Astrocyte (in vitro differentiated cells and primary cell): Measurements from ENCODE around the gene ANAPC13. TPM values are rescaled to one million over a fixed set of nuclear protein-coding genes. Genes with fewer than 3 reads are reported as not detected.

Experiments used
- DNase-seq: peaks from one replicate; pipeline ENCODE4 v3.0.0-alpha.2; 2010; ENCODE audit warnings: low read depth
- FAIRE-seq: peaks from 2 replicates; lab custom pipeline; 2011; peaks lifted over from hg19 to GRCh38; lab: Jason Lieb, UNC
- H2AFZ ChIP-seq: 2 replicates; pipeline ENCODE4 v1.6.0; 2012; ENCODE audit warnings: low read depth, low read length, inconsistent platforms
- H3K27ac ChIP-seq: 2 replicates; pipeline ENCODE4 v1.5.1; 2011; ENCODE audit warnings: low read depth, low read length, inconsistent platforms
- H3K27me3 ChIP-seq: 2 replicates; pipeline ENCODE4 v1.6.0; 2011; ENCODE audit warnings: low read length, inconsistent platforms; ENCODE audit not compliant: insufficient read depth
- H3K36me3 ChIP-seq: 2 replicates; pipeline ENCODE4 v1.5.1; 2011; ENCODE audit warnings: low read length, inconsistent platforms; ENCODE audit not compliant: insufficient read depth
- H3K4me1 ChIP-seq: 2 replicates; pipeline ENCODE4 v1.5.1; 2011; ENCODE audit warnings: low read length, inconsistent platforms; ENCODE audit not compliant: insufficient read depth
- H3K4me2 ChIP-seq: 2 replicates; pipeline ENCODE4 v1.6.0; 2012; ENCODE audit warnings: low read length, inconsistent platforms
- H3K4me3 ChIP-seq: 2 replicates; pipeline ENCODE4 v1.5.1; 2011; ENCODE audit warnings: low read depth, mild to moderate bottlenecking, low read length, inconsistent platforms; ENCODE audit not compliant: insufficient read depth
- H3K79me2 ChIP-seq: 2 replicates; pipeline ENCODE4 v1.6.0; 2012; ENCODE audit warnings: mild to moderate bottlenecking, low read length, inconsistent platforms; ENCODE audit not compliant: insufficient read depth
- H3K9ac ChIP-seq: 2 replicates; pipeline ENCODE4 v1.6.0; 2012; ENCODE audit warnings: mild to moderate bottlenecking, low read length, inconsistent platforms
- H3K9me3 ChIP-seq: 2 replicates; pipeline ENCODE4 v1.5.1; 2012; ENCODE audit warnings: low read depth, mild to moderate bottlenecking, low read length, inconsistent platforms; ENCODE audit not compliant: insufficient read depth
- H4K20me1 ChIP-seq: 2 replicates; pipeline ENCODE4 v1.6.0; 2012; ENCODE audit warnings: low read length, inconsistent platforms; ENCODE audit not compliant: insufficient read depth
- H3K27ac Mint-ChIP-seq: one replicate; pipeline ENCODE4 v1.8.0; 2021; ENCODE audit warnings: mild to moderate bottlenecking, mixed read lengths; ENCODE audit not compliant: unreplicated experiment
- H3K27me3 Mint-ChIP-seq: one replicate; pipeline ENCODE4 v1.8.0; 2021; ENCODE audit warnings: low read depth, mixed read lengths; ENCODE audit not compliant: unreplicated experiment
- H3K36me3 Mint-ChIP-seq: one replicate; pipeline ENCODE4 v1.8.0; 2021; ENCODE audit warnings: low read depth, mixed read lengths; ENCODE audit not compliant: unreplicated experiment
- H3K4me1 Mint-ChIP-seq: one replicate; pipeline ENCODE4 v1.8.0; 2021; ENCODE audit warnings: low read depth, mixed read lengths; ENCODE audit not compliant: unreplicated experiment
- H3K4me3 Mint-ChIP-seq: one replicate; pipeline ENCODE4 v1.8.0; 2021; ENCODE audit warnings: mild to moderate bottlenecking, moderate library complexity, mixed read lengths; ENCODE audit not compliant: unreplicated experiment
- H3K9me3 Mint-ChIP-seq: one replicate; pipeline ENCODE4 v1.8.0; 2021; ENCODE audit warnings: mild to moderate bottlenecking, mixed read lengths; ENCODE audit not compliant: unreplicated experiment
- EZH2 ChIP-seq: IDR thresholded peaks from 2 replicates; pipeline ENCODE4 v1.6.1; 2012; ENCODE audit warnings: mild to moderate bottlenecking, low read length, inconsistent platforms; ENCODE audit not compliant: insufficient read depth
- total RNA-seq: library from RNA; stranded (reverse); gene quantifications from 2 replicates; pipeline ENCODE4 v1.2.1, GENCODE V29; 2021
- TF ChIP-seq, protein P1 (sequence below): IDR thresholded peaks from 2 replicates; pipeline ENCODE4 v1.5.1; 2011; ENCODE audit warnings: low read depth, mild to moderate bottlenecking, inconsistent platforms, low read length, moderate library complexity; ENCODE audit not compliant: insufficient read depth

Gene ANAPC13
- total RNA-seq, 1 donor from 2014 or later = 61.0 TPM

GRCh38 chr3:134505485-134505884 is 19.7 kb upstream of the ANAPC13 start:
- Histone ChIP-seq H3K9me3 (no peaks in the 10 kb centered on the region), H3K9ac (no peak overlapping the region), H3K4me3 (no peak overlapping the region), H3K79me2 (peaks cover 40% of the 10 kb centered on the region), H3K4me2 (no peak overlapping the region), H3K27me3 (no peaks in the 10 kb centered on the region), H3K36me3 (peaks cover 4% of the 10 kb centered on the region), H3K4me1 (no peaks in the 10 kb centered on the region), H3K27ac (no peak overlapping the region), H4K20me1 (peaks cover 4% of the 10 kb centered on the region), H2AFZ (no peak overlapping the region)
- Mint-ChIP-seq H3K4me3 (no peak overlapping the region), H3K4me1 (peaks cover 2% of the 10 kb centered on the region), H3K27ac (no peak overlapping the region), H3K36me3 (peaks cover 26% of the 10 kb centered on the region), H3K27me3 (no peaks in the 10 kb centered on the region), H3K9me3 (peaks cover 5% of the 10 kb centered on the region)
- no peak for TF ChIP-seq EZH2
- TF ChIP-seq, protein P1, sequence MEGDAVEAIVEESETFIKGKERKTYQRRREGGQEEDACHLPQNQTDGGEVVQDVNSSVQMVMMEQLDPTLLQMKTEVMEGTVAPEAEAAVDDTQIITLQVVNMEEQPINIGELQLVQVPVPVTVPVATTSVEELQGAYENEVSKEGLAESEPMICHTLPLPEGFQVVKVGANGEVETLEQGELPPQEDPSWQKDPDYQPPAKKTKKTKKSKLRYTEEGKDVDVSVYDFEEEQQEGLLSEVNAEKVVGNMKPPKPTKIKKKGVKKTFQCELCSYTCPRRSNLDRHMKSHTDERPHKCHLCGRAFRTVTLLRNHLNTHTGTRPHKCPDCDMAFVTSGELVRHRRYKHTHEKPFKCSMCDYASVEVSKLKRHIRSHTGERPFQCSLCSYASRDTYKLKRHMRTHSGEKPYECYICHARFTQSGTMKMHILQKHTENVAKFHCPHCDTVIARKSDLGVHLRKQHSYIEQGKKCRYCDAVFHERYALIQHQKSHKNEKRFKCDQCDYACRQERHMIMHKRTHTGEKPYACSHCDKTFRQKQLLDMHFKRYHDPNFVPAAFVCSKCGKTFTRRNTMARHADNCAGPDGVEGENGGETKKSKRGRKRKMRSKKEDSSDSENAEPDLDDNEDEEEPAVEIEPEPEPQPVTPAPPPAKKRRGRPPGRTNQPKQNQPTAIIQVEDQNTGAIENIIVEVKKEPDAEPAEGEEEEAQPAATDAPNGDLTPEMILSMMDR = no peak
- no peak for FAIRE-seq
- DNase-seq = no peak

GRCh38 chr3:134504132-134504531 is 18.3 kb upstream of the ANAPC13 start:
- H3K4me1 ChIP-seq = no peaks in the 10 kb centered on the region
- no peak overlapping the region for H2AFZ ChIP-seq
- no peak for FAIRE-seq
- H3K9me3 ChIP-seq = no peaks in the 10 kb centered on the region
- no peak for TF ChIP-seq EZH2
- peaks cover 4% of the 10 kb centered on the region for H3K36me3 ChIP-seq
- no peak overlapping the region for H3K4me3 Mint-ChIP-seq
- H4K20me1 ChIP-seq = peaks cover 4% of the 10 kb centered on the region
- peaks cover 19% of the 10 kb centered on the region for H3K36me3 Mint-ChIP-seq
- H3K4me1 Mint-ChIP-seq = peaks cover 2% of the 10 kb centered on the region
- no peak overlapping the region for H3K27ac ChIP-seq
- H3K4me2 ChIP-seq = no peak overlapping the region
- no peak overlapping the region for H3K27ac Mint-ChIP-seq
- no peak overlapping the region for H3K9ac ChIP-seq
- peaks cover 44% of the 10 kb centered on the region for H3K79me2 ChIP-seq
- H3K27me3 Mint-ChIP-seq = no peaks in the 10 kb centered on the region
- H3K27me3 ChIP-seq = no peaks in the 10 kb centered on the region
- no peak for DNase-seq
- peaks cover 5% of the 10 kb centered on the region for H3K9me3 Mint-ChIP-seq
- no peak overlapping the region for H3K4me3 ChIP-seq

- peaks cover 5% of the 10 kb centered on the region for H3K9me3 Mint-ChIP-seq
- Histone ChIP-seq H2AFZ (no peak overlapping the region), H3K4me2 (no peak overlapping the region), H3K79me2 (peaks cover 53% of the 10 kb centered on the region), H3K4me1 (no peaks in the 10 kb centered on the region), H3K9me3 (no peaks in the 10 kb centered on the region), H3K36me3 (peaks cover 4% of the 10 kb centered on the region), H3K27ac (no peak overlapping the region), H3K9ac (no peak overlapping the region), H4K20me1 (peaks cover 10% of the 10 kb centered on the region), H3K4me3 (no peak overlapping the region), H3K27me3 (no peaks in the 10 kb centered on the region)
- H3K36me3 Mint-ChIP-seq = peaks cover 12% of the 10 kb centered on the region
- peaks cover 2% of the 10 kb centered on the region for H3K4me1 Mint-ChIP-seq
- DNase-seq (no peak), FAIRE-seq (no peak)
- H3K4me3 Mint-ChIP-seq = no peak overlapping the region
- H3K27ac Mint-ChIP-seq = no peak overlapping the region
- TF ChIP-seq EZH2 = no peak
- TF ChIP-seq, protein P1 = no peak
- no peaks in the 10 kb centered on the region for H3K27me3 Mint-ChIP-seq
Observed at GRCh38 chr3:134503266-134503665, 17.5 kb upstream of the ANAPC13 start.
